HAP-1 (cell line): ENCODE results near the gene CIAO3.
"Not testable (repeated sequence)": the region's sequence is repeated elsewhere in the genome, so short reads cannot be mapped to it uniquely, and the experiment has no call there.

Source experiments
- DNase-seq, 2 experiments: peaks; one replicate each; pipeline ENCODE4 v3.0.0-alpha.2; 2016 to 2020; ENCODE audit warnings: low spot score in 2 of 2
- H3K27me3 ChIP-seq: fragments of 250-450 bp; sonication (Bioruptor Pico); 2 replicates; pipeline ENCODE4 v1.5.1; 2020; ENCODE audit warnings: low read depth, mild to moderate bottlenecking, moderate library complexity
- H3K36me3 ChIP-seq: fragments of 250-450 bp; sonication (Bioruptor Pico); replicated peaks from 2 replicates; pipeline ENCODE4 v1.5.1; 2020; ENCODE audit warnings: mild to moderate bottlenecking
- H3K4me1 ChIP-seq: fragments of 250-450 bp; sonication (Bioruptor Pico); 2 replicates; pipeline ENCODE4 v1.5.1; 2020; ENCODE audit warnings: mild to moderate bottlenecking
- H3K4me3 ChIP-seq: fragments of 250-450 bp; sonication (Bioruptor Pico); 2 replicates; pipeline ENCODE4 v1.5.1; 2020; ENCODE audit warnings: mild to moderate bottlenecking, moderate library complexity
- H3K9me3 ChIP-seq: fragments of 250-450 bp; sonication (Bioruptor Pico); 2 replicates; pipeline ENCODE4 v1.5.1; 2020; ENCODE audit warnings: mild to moderate bottlenecking, moderate library complexity
- in situ Hi-C: fragments of 300-500 bp; cut with MboI; formaldehyde crosslinking; loops from 3 replicates; pipeline ENCODE4 v1.14.3; 2020; ENCODE audit warnings: low sequenced_read_pairs, inconsistent platforms, mixed read lengths

Gene CIAO3

GRCh38 chr16:693766-694165, 47.0 kb downstream of the CIAO3 start:
- Histone ChIP-seq H3K4me3 (no peak overlapping the region), H3K4me1 (peaks cover 17% of the 10 kb centered on the region), H3K27me3 (no peaks in the 10 kb centered on the region; the same call in 1 of the 2 replicates), H3K9me3 (no peaks in the 10 kb centered on the region), H3K36me3 (no peaks in the 10 kb centered on the region; the same call in 1 of the 2 replicates)
- no peak for DNase-seq
- in situ Hi-C loops, result no loop called here

DNA sequence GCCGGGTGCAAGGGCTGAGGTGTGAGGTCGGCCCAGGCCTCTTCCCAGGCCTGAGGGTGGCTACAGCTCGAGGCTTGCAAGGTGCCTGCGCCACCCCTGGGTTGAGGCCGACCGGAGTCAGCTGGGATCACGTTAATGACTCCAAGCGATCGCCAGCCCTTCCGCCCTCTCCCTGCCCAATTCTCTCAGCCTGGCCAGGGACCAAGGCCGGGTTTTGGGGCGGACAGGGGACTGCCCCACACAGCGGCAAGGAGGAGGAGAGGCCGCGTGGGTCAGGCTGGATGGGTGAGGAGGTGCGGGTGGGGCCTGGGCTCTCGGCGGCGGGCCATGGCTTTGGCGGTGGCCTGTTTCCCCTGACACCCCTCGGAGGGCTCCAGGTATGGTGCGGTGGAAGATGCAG, 47.4 kb downstream of the CIAO3 start:
- no peak overlapping the region for H3K4me3 ChIP-seq
- H3K4me1 ChIP-seq, result peaks cover 17% of the 10 kb centered on the region
- no peak for DNase-seq
- H3K36me3 ChIP-seq, result no peaks in the 10 kb centered on the region; the same call in 1 of the 2 replicates
- in situ Hi-C loops, result no loop called here
- no peaks in the 10 kb centered on the region; the same call in 1 of the 2 replicates for H3K27me3 ChIP-seq
- H3K9me3 ChIP-seq, result no peaks in the 10 kb centered on the region

GRCh38 chr16:692356-693108, 48.3 kb downstream of the CIAO3 start:
- no peak for DNase-seq
- Histone ChIP-seq H3K36me3 (peaks cover under 1% of the 10 kb centered on the region), H3K4me1 (peaks cover 17% of the 10 kb centered on the region), H3K9me3 (no peaks in the 10 kb centered on the region), H3K27me3 (no peaks in the 10 kb centered on the region; the same call in 1 of the 2 replicates), H3K4me3 (no peak overlapping the region)
- in situ Hi-C loops, result no loop called here

- H3K4me1 ChIP-seq, result peaks cover 17% of the 10 kb centered on the region
- H3K4me3 ChIP-seq, DNase-seq, H3K9me3 ChIP-seq, H3K27me3 ChIP-seq, in situ Hi-C loops: not testable (repeated sequence)
- H3K36me3 ChIP-seq, result peaks cover 14% of the 10 kb centered on the region
Observed at GRCh38 chr16:691242-691641, 49.6 kb downstream of the CIAO3 start.

DNA sequence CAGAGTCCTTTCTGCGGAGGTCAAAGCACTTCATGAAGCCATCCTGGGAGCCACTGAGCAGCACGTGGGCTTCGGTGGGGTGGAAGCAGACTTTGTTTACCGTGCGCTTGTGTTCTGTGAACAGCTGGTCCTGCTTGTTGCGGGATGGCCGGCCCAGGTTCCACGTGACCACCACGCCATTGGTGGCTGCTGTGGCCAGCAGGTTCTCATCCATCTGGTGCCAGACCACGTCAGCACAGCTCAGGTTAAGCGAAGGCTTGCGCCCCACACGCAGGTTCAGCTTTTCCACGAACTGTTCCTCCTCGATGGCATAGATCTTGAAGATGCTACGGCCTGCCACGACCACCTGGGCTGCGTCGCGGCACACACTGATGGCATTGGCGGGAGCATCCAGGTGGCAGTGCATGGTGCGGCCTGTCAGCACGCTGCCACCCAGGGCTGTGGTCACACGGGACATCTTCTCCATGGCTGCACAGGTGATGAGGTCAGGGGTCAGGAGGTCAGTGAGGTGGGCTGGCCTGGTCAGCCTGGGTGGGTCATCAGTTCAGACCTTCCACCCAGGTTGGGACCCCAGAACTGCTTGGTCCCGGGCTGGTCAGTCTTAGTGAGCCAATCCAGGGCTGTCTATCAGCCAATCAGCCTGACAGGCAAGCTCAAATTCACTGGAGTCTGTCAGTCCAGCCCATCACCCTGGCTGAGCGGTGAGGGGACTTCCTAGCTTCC, 51.5 kb downstream of the CIAO3 start:
- DNase-seq, result no peak
- Histone ChIP-seq H3K27me3 (no peaks in the 10 kb centered on the region; the same call in 1 of the 2 replicates), H3K4me1 (peaks cover 10% of the 10 kb centered on the region), H3K4me3 (peak overlapping the region; percentile 93), H3K9me3 (no peaks in the 10 kb centered on the region), H3K36me3 (peaks cover 23% of the 10 kb centered on the region)
- in situ Hi-C loops, result no loop called here

DNA sequence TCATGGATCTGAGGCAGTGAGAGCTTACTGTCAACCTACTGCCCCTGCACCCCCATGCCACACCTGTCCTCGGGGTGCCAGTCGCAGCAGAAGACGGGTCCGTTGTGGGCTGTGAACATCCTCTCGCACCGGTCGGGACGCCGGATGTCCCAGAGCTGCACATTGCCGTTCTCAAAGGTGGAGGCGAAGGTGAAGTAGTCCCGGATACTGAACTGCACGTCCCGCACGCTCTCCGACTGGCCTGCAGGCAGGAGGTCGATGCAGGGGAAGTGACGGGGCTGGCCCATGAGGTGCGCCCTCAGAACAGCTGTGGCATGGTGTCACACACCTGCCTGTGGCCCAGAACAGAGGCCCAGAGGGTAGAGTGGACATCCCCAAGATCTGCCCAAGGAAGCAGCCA, 53.3 kb downstream of the CIAO3 start:
- Histone ChIP-seq H3K36me3 (peaks cover 33% of the 10 kb centered on the region), H3K4me1 (peaks cover 16% of the 10 kb centered on the region), H3K27me3 (no peaks in the 10 kb centered on the region; the same call in 1 of the 2 replicates), H3K4me3 (no peak overlapping the region), H3K9me3 (no peaks in the 10 kb centered on the region)
- no peak for DNase-seq
- in situ Hi-C loops, result no loop called here

GRCh38 chr16:686459-687260, 54.1 kb downstream of the CIAO3 start:
- Histone ChIP-seq H3K9me3 (no peaks in the 10 kb centered on the region), H3K4me1 (peaks cover 22% of the 10 kb centered on the region), H3K36me3 (peaks cover 41% of the 10 kb centered on the region), H3K27me3 (no peaks in the 10 kb centered on the region), H3K4me3 (no peak overlapping the region)
- in situ Hi-C loops, result no loop called here
- DNase-seq, result no peak

DNA sequence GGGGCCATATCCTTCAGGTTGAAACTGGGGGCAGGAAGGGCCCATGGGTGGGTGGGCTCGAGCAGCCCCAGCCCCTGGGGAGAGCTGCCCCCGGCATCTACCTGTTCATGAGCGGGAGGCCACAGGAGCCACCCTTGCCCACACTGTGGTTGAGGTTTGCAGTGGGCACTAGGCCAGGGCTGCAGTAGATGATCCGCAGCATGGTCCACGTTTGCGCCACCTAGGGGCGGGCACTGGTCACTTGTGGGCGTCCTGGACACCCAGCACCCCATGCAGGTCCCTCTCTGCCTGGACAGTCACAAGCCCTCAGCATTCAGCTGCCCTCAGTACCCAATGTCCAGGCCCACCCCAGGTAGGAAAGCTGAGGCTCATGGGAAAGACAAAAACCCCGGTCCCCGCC, 54.8 kb downstream of the CIAO3 start:
- H3K27me3 ChIP-seq, result no peaks in the 10 kb centered on the region
- peaks cover 48% of the 10 kb centered on the region for H3K36me3 ChIP-seq
- peaks cover 29% of the 10 kb centered on the region for H3K4me1 ChIP-seq
- no peak overlapping the region for H3K4me3 ChIP-seq
- peak in 1 of 2 experiments; percentile 79 for DNase-seq
- no peaks in the 10 kb centered on the region for H3K9me3 ChIP-seq
- in situ Hi-C loops, result no loop called here

DNA sequence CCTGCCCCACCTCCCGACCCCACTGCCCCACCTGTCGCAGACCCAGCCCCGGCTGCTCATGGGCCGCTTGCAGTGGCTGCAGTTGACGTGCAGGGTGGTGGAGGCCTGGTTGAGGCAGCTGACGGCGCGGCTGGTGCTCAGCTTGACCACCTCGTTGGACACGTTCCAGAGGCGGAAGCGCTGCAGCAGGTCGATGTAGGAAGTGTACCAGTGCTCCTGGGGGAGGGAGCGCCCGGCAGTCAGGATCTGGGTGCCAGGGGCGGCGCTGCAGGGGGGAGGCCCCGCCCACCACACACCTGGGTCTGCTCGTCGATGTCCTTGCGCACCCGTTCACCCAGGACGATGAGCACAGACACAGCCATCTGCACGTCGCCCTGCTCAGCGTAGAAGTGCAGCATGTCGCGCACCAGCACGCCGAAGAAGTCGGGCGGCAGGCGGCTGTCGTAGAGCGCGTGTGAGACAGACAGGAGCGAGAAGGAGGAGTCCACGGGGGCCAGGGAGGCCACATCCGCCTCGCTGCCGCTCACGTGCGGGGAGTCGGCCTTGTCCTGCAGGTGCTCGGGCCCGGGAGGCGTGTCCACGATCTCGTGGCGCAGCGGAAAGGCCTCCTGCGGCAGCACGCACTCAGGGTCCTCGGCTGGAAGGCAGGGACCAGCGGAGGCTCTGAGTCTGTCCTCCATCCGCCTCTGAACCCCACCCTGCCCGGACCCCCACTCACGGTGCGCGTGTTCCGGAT, 55.7 kb downstream of the CIAO3 start:
- Histone ChIP-seq H3K9me3 (no peaks in the 10 kb centered on the region), H3K36me3 (peaks cover 49% of the 10 kb centered on the region), H3K27me3 (no peaks in the 10 kb centered on the region), H3K4me3 (no peak overlapping the region), H3K4me1 (peaks cover 26% of the 10 kb centered on the region)
- in situ Hi-C loops, result no loop called here
- DNase-seq, result no peak

- in situ Hi-C loops, result no loop called here
- Histone ChIP-seq H3K9me3 (no peaks in the 10 kb centered on the region), H3K27me3 (no peaks in the 10 kb centered on the region), H3K4me3 (peak within 1 kb of the TSS; percentile 50), H3K36me3 (peaks cover 49% of the 10 kb centered on the region), H3K4me1 (peaks cover 25% of the 10 kb centered on the region)
- DNase-seq, result peak; percentile 94 to 99
Observed at GRCh38 chr16:684071-684794, 56.6 kb downstream of the CIAO3 start, which contains the start of gene JMJD8. JMJD8 (minus strand) TSS chr16:684334; CDS start chr16:684319, 15 bp downstream.

DNA sequence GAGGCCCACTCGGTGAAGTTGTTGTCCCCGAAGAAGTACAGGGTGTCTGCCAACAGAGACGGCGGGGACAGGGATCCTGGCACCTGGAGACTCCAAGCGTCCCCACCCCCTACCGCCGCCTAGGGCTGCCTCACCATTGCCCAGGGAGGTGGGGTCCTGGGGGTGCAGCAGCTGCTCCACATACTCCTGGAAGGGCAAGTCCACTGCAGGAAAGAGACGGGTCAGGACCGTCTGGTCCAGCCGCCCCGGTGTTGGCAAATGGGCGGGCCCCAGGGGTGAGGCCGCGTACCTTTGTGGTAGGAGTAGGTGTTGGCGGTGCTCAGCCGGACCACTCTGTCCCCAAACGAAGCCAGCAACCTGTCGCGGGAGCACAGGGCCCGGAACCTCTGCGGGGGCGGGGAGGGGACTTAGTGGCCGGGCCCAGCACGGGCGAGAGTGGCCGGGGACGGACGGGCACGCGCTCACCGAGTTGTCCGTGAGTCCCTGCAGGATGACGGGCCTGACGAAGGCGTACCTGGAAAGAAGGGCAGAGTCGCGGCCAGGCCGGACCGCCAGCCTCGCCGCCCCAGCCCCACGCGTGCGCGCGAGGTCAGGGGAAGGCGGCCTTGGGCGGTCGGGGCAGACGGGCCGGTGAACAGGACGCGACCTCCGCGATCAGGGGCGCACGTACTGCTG, 57.3 kb downstream of the CIAO3 start:
- peak in 1 of 2 experiments; percentile 62 for DNase-seq
- in situ Hi-C loops, result no loop called here
- peak overlapping the region; percentile 50 for H3K4me3 ChIP-seq
- peaks cover 49% of the 10 kb centered on the region for H3K36me3 ChIP-seq
- no peaks in the 10 kb centered on the region for H3K27me3 ChIP-seq
- no peaks in the 10 kb centered on the region for H3K9me3 ChIP-seq
- H3K4me1 ChIP-seq, result peaks cover 26% of the 10 kb centered on the region
